ENCODE data around the gene CLCF1.
"Not testable (repeated sequence)": the region's sequence is repeated elsewhere in the genome, so short reads cannot be mapped to it uniquely, and the experiment has no call there.

Gene CLCF1

GRCh38 chr11:67320011-67320410 is 53.4 kb downstream of the CLCF1 start:
- no peak for DNase-seq

GRCh38 chr11:67318876-67319275 is 54.5 kb downstream of the CLCF1 start:
- DNase-seq: not testable (repeated sequence)

DNA sequence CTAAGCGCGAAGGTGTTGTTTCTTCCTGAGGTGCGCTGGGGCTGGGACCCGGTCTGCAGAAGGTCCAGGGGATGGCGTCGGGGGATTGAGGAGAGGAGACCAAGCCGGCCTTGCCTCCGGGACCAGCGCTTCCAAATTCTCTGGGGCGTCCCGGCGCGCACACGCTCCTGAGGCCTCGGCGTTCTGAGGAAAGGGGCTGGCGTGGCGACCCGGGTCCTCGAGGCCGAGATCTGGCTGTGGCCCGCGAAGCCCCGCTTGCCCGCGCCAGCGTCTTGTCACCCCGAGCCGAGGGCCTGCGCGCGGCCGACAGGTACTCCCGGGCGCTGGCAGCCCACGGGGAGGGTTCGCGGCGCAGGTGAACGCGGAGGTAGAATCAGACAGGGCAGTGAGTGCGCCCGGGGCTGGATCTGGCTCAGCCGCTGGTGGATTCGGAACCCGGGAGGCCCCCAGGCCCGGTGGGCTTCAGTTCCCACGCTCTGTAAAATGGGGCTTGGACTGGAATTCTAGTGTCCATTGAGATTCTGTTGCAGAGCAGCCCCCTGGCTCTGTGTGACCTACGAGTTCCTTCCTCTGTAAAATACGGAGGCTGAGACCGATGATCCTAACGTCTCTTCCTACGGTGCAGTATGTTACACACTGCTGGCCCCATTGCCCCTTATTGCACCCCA is 55.4 kb downstream of the CLCF1 start:
- no peak for DNase-seq

GRCh38 chr11:67317205-67317887 is 56.1 kb downstream of the CLCF1 start:
- peak; percentile 96 for DNase-seq

DNA sequence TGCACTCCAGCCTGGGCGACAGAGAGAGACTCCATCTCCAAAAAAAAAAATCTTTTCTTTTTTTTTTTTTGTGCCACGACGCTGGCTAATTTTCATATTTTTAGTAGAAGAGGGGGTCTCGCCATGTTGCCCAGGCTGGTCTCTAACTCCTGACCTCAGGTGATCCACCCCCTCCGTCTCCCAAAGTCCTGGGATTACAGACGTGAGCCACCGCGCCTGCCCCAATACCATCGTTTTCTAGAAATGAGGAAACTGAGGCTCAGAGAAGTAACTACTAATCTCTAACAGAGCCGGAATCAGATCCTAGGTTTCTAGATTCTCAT is 56.6 kb downstream of the CLCF1 start:
- DNase-seq: no peak

DNA sequence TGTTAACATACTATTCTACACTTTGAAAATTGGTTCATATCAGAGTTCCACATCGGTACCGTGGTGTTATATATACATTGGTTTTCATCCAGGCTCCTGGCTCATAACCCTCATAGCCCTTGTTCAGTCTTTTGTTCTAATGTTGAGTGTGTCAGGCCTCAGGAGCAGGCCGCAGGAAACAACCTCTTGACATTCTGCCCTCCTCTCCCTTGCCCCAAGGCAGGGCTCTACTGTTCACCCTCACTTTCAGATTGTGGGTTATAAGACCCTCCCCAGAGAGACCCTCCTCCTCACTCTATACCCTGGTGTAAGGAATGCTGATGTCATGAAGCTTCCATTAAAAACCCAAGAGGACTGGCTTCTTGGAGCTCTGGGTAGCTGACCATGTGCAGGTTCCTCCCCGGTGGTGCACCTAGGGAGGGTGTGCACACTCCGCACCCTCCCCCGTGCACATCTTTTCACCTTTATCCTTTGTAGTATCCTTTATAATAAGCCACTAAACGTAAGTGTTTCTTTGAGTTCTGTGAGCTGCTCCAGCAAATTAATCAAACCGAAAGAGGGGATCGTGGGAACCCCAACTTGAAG is 58.0 kb downstream of the CLCF1 start:
- DNase-seq: no peak

- DNase-seq: no peak
Observed at GRCh38 chr11:67314218-67314617, 59.2 kb downstream of the CLCF1 start.
